Heart left ventricle (tissue), 13 donors: ENCODE data around the gene CD24.

ENCODE experiments used
- POLR2A ChIP-seq, 2 donors: fragments of 450-650 bp; IDR thresholded peaks; one replicate each; pipeline ENCODE4 v1.6.1; 2017; ENCODE audit warnings: antibody characterized with exemption in 2 of 2, mild to moderate bottlenecking in 2 of 2, moderate library complexity in 2 of 2
- TF ChIP-seq, protein P1 (sequence below), 12 donors: fragments of 200-600 bp; sonication (generic) in 4 of 12; IDR thresholded peaks; one replicate each; pipeline versions ENCODE4 v1.5.0 to v1.8.0; 2018 to 2022; ENCODE audit warnings: antibody characterized with exemption in 12 of 12, mild to moderate bottlenecking in 5 of 12
- donor health status: ischemic (EF 13 %, LVEDD 7.1; RV severe dilation, severe dysfunction).
- donor health status: DM: no; HTN: yes; CAD: no.
- donor health status: DM: no; HTN: no; CAD: no.
- donor health status: ischemic (EF 25% LVEDD 6.9; RV normal size, moderate dysfunction).
- donor health status: ischemic (EF 25% LVEDD 5.7; RV mildly dilated, moderate dysfunction).
- donor health status: ischemic (EF 35%, LVEDD 5.7; RV mildly dilated, moderate dysfunction).
- donor health status: nonischemic (EF 11% LVEDD 7.7; RV severe dilation, severe dysfunction).
- donor health status: DM: yes; HTN: yes; CAD: no.
- donor health status: PGD.
- donor health status: ischemic (EF 29% LVEDD 5.4; RV normal size, mild dysfunction).
- donor health status: nonischemic (EF 23%, LVEDD 6.1; RV moderate dilation, normal function).

- no peak for TF ChIP-seq POLR2A (IDR thresholded peaks at IDR 0.05)
- TF ChIP-seq, protein P1, sequence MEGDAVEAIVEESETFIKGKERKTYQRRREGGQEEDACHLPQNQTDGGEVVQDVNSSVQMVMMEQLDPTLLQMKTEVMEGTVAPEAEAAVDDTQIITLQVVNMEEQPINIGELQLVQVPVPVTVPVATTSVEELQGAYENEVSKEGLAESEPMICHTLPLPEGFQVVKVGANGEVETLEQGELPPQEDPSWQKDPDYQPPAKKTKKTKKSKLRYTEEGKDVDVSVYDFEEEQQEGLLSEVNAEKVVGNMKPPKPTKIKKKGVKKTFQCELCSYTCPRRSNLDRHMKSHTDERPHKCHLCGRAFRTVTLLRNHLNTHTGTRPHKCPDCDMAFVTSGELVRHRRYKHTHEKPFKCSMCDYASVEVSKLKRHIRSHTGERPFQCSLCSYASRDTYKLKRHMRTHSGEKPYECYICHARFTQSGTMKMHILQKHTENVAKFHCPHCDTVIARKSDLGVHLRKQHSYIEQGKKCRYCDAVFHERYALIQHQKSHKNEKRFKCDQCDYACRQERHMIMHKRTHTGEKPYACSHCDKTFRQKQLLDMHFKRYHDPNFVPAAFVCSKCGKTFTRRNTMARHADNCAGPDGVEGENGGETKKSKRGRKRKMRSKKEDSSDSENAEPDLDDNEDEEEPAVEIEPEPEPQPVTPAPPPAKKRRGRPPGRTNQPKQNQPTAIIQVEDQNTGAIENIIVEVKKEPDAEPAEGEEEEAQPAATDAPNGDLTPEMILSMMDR (IDR thresholded peaks at IDR 0.05) = no peak
Observed at GRCh38 chr6:106977246-106977645, 2.7 kb upstream of the CD24 start.
